HG03520 (cell line): ENCODE data around the gene SERPIND1.

Experiments
- ATAC-seq: cut with Tn5 transposase; IDR thresholded peaks from one replicate; pipeline ENCODE4 v1.9.1; 2021; ENCODE audit warnings: mild to moderate bottlenecking, moderate library complexity; ENCODE audit not compliant: unreplicated experiment

The SERPIND1 gene

DNA sequence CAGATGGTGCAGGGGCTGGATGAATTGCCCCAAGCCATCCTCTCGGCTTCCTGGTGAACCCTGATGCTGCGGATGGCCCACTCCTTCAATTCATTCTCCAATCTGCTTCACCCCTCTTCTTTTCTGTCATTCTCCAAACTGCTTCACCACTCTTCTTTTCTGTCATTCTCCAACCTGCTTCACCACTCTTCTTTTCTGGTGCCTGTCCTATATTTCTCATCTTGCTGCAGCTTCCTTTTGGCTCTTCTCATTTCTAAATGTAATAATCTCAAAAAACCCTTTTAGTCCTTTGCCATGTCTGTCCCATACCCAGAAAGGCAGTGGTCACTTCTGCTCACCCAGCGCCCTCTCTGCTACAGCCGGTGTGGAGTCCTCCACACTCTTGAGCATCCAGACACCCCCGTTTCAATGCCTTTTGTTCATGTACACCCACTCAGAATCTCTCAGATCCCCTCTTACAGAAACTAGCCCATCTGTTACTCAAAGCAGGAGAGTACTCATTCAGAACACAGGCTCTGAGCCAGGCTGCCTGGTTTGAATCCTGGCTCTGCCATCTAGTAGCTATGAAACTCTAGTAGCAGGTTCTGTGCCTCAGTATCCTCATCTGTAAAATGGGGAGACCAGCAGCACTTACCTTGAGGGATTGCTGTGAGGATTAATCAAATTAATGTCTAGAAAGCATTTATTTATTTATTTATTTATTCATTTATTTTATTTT, 14.9 kb downstream of the SERPIND1 start:
- ATAC-seq: no peak

DNA sequence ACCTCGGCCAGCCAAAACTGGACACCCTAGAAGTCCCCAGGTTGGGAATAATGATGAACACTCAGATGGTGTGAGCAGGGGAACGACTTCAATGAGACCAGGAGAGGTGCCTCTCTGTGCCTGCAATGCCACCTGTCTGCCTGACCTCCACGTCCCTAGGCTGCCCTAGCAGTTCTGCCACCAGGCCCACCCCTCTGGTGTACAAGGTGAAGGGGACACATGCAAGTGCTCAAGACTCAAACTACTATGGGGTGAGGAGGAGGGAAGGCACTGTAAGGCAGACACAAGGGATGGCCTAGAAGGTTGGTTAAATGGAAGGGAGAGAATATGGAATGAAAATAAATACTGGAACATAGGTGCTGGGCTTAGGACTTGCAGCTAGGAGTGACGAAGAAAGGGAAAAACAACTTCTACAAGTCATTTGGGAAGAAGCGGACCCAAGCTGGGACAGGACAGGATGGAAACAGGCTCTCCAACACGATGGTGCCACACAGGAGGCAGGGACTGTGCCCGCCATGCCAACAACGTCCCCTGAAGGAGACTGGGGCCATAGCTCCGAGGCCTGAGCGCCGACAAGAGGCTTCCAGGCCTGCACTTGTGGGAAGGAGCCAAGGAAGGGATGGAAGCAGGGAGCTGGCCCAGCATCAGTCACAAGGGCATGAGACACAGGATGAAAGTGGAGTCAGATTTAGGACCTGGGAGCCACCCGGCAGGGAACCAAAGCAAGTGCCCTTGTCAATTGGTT, 18.5 kb downstream of the SERPIND1 start:
- no peak for ATAC-seq

DNA sequence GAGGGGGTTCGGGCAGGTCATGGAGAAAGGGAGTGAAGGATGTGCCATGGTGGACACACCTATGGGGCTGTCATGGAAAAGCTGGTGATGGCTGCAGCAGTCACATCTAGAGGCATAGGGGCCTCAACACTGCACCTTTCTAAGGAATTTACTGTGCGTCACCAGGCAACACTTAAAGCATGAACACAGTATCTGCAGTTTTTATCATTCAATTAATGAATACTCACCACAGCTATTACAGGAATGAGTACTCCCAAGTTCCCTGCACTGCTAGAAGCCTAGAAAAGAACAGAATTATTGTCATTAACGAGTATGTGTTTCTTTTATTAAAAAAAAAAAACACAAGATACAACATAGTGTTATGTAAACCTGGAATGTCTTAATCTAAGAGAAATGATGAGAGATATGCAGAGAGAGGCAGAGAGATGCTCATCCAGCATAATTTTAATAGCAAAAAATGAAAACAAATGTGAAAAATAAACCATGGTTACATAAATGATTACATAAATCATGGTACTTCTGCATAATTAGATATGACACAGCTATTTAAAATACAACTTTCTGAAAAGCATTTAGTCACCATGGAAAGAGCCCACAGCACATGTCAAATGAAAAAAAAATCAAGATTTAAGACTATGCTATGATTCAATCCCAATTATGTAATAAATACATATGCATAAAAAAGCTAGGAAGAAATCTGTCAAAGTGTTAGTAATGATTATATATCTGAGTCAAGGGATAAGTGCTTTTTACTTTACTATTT, 19.2 kb downstream of the SERPIND1 start:
- no peak for ATAC-seq

DNA sequence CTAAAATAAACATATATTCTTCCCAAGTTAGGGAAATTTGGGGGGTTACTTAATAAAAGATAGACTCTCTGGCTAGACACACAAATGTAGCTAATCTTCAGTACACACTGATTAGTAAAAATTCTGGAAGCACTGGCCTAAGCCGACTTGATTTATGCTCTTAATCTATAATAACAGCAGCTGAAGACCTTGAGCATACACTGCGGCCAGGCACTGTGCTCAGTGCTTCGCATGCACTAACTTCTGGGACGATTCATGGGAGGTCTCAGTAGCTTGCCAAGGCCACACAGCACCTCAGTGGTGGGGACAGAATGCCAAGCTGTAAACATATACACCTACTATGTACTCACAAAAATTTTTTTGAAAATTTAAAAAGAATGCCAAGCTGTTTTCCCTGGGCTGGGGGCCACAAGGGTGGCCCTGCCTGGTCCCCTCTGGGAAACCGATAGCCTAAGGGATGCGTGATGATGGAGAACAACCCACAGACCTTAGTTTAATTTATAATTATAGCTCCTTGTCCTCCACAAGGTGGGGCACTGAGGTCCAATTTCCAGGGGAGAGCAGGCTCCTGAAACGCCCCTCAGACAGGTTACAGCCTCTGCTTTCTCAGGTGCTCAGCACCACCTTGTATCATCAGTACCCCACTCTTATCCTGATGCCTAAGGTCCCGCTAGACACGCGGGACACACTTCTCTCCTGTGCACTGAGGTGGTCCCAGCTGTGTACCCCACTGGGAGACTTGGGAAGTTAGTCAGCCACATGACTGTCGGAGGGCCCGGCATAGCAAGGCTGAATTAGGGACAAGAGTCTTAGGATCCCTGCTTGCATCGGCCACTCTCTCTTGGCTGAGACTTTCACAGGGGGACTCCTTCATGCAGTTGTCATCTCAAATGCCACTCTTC, 20.1 kb downstream of the SERPIND1 start:
- no peak for ATAC-seq

DNA sequence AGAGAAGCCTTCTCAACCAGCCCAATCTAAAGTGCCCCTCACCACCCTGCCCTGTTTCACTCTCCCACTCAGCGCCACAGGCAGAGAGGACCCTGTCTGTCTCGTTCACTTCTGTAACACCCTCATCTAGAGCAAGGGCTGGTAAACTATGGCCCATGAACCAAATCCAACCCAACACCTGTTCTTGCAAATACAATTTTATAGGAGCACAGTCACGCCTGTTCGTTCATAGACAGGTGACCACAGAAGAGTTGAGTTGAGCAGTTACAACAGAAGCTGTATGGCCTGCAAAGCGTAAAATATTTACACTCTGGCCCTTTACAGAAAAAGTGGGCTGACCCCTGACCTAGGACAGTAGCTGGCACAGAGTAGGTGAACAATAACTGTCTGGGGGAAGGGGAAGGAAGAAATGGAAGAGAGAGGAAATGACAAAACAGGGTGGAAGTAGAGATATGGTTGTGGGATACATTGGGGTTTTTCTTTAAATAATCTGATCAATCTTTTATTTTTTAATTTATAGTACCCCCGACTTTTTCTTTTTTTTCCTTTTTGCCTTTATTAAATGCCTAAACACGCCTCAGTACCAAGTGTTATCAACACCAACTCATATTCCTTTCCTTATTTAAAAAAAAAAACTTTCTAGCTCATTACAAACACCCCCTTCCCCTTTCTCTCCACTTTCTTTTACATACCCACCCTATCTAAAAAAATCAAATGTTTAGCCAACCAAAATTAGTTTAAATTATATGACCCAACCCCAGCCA, 20.9 kb downstream of the SERPIND1 start:
- ATAC-seq: no peak

DNA sequence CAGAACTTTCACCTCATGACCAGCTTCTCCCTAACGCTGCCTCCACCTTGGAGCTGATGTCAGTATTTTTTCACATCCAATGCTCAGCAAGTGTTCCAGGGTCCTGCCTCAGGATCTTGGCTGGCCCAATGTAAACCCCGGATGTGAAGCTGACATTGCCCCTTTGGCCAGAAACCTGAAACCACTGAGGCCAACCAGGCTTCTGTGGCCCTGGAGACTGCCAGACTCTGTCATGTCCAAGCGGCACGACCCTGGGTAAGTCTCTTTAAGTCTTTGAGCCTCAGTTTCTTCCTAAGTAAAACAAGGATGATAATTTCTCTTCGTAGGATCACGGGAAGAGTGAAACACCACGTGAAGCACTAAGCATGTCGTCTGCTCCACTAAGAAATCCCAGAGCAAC, 22.8 kb downstream of the SERPIND1 start:
- ATAC-seq: no peak

DNA sequence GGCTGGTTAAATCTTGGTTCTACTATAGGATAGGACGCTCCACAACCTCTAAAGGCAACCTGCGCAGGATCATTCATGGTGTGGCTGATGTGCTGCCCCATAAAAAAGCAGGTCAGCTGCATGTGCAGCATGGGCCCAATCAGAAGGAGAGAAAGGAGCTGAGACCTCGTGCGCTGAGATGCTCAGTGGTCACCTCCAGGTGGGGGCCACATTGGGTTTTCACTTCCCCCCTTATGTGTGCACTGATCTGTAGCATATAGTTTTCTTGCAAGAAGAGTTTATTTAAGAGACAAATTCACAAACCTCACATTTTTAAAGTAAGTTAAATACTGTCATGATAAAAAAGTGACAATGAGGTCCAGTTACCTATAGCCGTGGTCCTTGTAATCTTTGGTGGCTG, 24.3 kb downstream of the SERPIND1 start:
- no peak for ATAC-seq

DNA sequence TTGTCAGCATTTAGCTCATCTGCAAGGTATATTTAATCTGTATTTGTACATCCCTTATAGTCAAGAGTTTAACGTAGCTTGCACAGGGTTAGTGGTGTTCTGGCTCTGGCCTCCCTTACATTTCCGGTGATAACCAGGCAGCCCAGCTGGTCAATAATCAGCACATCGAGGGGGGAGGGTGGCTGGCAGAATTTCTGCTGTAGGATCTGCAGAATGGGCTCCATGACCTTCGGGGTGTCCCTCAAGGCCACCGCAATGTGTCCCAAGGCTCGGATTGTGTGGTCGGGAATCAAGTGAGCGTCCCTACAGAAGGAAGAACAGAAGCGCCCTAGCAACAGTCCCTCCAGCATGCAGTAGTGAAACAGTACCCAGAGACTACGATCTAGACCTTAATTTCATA, 25.1 kb downstream of the SERPIND1 start:
- no peak for ATAC-seq

DNA sequence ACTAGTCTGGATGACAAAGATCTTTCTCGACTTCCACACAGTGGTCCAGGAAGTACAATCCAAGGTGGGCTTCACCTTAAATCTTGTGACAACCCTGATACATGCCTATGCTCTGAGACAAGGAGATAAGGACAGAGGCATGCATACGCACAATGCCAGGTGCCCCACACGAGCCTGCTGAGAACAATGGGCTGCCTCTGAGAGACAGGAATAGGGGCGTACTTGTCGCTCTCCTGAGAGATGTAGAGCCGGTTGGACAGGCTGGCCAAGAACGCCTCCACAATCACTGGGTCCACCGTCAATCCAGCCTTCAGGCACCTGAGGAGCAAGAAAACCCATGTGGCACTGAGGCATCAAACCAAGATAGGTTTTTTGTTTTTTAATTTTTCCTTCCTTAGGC, 25.5 kb downstream of the SERPIND1 start:
- no peak for ATAC-seq

DNA sequence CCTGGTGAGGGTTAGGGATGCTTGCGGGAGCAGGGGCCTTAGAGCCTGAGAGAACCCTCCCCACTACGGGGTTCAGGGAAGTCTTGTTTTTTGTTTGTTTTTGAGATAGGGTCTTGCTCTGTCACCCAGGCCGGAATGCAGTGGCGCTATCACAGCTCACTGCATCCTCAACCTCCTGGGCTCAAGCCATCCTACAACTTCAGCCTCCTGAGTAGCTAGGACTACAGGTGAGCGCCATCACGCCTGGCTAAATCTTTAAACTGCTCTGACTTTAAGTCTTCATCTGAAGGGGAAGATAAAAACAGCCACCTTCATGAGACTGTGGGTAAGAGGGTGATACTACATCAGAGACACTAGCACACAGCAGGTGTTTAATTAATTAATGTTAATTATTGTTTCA, 28.5 kb downstream of the SERPIND1 start:
- ATAC-seq: no peak

DNA sequence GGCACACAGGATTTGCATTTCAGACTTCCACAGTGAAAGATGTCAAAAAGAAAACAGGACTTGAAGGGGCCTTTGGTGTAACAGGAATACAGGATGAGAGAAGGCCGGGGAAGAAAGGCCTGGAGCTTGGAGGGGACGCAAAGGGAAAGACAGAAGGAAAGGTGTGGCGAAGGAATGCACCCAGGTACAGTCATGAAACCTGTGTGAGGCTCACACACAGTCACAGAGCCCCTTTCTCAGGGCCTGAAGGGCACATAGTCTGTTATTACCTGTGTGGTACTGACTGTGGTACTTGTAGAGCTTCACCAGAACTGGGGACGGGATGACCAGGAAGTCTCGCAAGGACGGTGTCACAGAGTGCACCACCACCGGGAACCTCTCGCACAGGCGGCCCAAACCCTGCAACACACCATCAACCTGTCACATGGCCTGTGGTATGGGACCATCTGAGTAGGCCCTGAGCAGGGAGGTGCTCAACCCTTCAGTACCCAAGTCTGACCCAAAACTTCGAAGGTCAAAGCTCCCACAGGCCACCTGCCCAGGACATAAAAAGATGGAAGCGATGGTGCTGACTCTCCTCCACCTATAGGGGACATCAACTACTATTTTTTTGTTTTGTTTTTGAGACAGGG, 29.1 kb downstream of the SERPIND1 start:
- no peak for ATAC-seq

DNA sequence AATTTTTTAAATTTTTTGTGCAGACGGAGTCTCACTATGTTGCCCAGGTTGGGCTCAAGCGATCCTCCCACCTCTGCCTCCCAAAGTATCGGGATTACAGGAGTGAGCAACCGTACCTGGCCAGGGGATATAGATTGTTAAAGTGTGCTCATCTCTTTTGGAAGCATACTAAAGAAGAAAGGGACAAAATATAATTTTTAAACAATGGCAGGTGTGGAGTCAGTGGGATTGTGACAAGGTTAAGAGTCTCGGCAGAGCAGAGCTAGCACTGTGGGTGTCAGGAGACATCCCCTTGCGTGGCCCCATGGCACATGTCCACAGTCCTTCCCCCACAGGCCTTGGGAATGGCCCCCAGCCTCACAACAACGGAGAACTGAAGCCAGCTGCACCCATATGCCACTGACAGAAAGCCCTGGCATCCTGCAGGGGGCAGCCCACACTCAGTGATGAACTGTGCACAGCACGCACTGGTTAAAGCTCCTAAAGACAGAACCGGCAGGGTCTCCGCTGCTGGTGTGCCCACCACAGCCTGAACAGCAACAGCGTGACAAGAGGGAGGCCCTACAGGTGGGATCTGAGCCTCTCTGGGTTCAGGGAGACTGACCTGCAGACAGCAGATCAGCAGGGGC, 29.9 kb downstream of the SERPIND1 start:
- ATAC-seq: no peak

DNA sequence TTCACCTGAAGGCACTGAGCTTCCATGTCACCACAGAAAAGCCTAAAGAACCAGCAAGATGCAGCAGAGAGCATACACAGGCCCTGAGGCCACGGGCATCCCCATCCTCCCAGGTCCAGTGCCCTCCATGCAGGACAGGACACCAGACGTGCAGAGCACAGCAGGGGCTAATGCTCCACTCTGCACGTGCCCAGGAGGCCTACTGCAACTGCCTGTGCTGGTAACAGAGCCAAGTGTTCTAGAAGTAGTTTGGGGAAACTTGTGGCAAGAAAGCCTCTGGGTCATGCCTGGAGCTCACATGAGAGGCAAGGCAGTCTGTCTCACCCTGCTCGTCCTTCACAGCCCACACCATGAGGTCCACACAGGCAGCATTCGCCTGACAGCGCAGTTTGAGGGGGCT, 30.7 kb downstream of the SERPIND1 start:
- ATAC-seq: no peak

DNA sequence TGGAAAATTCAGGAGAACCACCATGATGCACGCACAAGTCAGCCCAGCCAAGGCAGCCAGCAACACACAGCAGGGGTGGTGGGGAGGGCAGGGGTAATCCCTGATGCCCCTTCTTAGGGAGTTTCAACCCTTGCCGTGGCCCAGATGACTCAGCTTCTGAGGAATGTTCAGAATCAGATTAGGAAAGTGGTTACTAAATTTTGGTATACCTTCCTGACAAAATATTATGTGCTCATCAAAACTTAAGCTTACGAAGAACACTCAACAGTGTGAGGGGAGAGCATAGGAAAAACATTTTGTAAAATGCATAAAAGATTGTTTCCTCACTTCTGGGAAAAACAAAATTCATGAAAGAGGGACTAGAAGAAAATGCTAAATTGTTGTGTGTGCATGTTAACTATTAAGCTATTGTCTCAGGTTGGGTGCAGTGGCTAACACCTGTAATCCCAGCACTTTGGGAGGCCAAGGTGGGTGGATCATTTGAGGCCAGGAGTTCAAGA, 32.1 kb downstream of the SERPIND1 start:
- no peak for ATAC-seq

DNA sequence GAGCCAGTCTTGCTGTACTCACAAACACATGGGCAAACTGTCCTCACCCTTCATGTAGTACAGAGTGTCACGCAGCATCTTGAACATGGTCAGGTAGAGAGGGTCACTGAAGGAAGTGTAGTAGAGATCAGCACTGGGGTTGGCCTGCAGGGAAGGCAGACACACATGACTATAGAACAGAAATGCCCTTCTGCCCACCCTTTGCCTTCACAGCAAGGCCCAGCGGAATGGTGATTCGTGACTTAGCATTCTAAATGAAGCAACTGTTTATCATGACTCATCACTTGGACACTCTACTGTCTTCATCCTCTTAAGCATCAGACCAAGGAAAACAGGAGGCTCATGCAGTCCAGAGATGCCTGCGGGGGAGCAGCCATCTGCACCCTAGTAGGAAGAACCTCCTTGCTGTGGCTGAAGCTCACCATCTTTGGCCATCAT, 33.4 kb downstream of the SERPIND1 start:
- ATAC-seq: no peak

DNA sequence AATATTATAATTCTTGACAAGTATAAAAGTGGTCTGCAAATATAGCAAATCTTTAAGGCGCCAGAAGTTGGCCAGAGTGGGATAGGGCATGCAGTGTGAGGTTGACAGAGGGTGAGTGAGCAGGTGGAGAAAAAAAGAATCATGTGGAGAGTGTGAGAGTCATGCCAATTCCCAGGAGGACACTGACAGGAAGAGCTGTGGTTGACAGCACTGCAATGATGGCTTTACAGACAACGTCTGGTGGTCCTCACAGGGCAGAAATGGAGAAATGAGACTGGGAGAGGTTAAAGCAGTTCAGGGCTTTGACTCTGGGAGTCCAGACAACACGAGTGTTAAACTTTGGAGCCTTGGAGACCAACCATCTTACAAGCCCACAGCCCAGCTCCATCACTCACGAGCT, 34.9 kb downstream of the SERPIND1 start:
- no peak for ATAC-seq

DNA sequence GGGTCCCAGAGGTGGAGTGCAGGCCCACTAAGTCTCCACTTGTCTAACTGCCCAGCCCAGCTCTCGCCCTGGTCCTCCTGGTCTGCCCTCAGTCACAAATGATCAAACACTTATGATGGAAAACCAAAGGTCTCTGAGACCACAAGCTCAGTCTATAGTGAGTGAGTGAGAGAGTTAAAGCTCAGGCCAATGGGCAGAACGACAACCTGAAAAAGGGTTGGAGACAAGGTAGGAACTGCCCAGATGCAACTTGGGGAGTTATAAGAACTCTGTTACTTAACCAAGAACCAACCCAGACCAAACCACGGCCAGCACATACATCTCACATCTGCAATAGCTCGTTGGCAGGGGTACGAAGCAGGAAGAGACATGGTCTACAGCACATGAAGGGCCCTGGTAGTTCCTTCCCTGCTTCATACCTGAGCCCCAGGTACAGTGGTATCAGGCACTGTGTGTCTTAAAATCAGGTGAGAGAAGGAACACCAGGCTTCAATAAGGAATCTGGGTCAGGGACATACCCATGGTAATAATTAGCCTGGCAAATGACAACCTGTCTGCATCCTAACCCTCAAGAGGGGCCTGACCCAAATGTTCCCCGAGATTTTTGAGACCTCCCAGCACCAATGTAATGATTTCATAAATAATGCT, 35.7 kb downstream of the SERPIND1 start:
- no peak for ATAC-seq

DNA sequence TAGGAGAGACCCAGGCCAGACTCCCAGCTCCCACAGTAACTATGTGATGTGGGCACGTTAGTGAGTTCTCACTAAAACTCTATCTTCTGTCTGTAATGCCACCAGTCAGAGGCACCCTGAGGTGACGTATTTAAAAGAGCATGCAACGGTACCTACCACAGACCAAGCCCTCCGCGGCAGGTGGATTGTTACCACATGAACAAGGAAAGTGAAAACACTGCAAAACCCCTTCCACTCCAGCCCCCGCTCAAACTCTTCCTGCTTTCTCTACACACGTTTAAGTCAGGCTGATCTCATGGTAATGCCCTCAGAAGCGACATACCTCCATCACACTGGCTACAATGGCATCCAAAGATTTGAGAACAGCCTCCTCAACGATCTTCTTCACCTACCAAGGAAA, 36.7 kb downstream of the SERPIND1 start:
- ATAC-seq: no peak
